DND-41 (cell line): ENCODE results near the gene LCNL1.

ENCODE experiments used
- ATAC-seq: fragments of 200-7000 bp; cut with Tn5 transposase; 3 replicates; pipeline ENCODE4 v1.9.1; 2021; ENCODE audit warnings: low read depth; ENCODE audit not compliant: insufficient read depth
- DNase-seq: peaks from one replicate; pipeline ENCODE4 v3.0.0-alpha.2; 2020
- H2AFZ ChIP-seq: 2 replicates; pipeline ENCODE4 v1.6.0; 2012; ENCODE audit warnings: low read depth, low read length
- H3K27ac ChIP-seq: 2 replicates; pipeline ENCODE4 v1.5.1; 2012; ENCODE audit warnings: low read length, inconsistent platforms
- H3K27me3 ChIP-seq: fragments of 200-600 bp; sonication (generic); 2 replicates; pipeline ENCODE4 v1.6.0; 2012; ENCODE audit warnings: low read length, mild to moderate bottlenecking, inconsistent platforms; ENCODE audit not compliant: insufficient read depth, poor library complexity
- H3K36me3 ChIP-seq: 2 replicates; pipeline ENCODE4 v1.5.1; 2012; ENCODE audit warnings: low read length, inconsistent platforms; ENCODE audit not compliant: insufficient read depth
- H3K4me1 ChIP-seq: 2 replicates; pipeline ENCODE4 v1.5.1; 2012; ENCODE audit warnings: mild to moderate bottlenecking, low read length; ENCODE audit not compliant: insufficient read depth
- H3K4me2 ChIP-seq: 2 replicates; pipeline ENCODE4 v1.6.0; 2012; ENCODE audit warnings: mild to moderate bottlenecking, moderate library complexity, low read length, inconsistent platforms; ENCODE audit not compliant: insufficient read depth
- H3K4me3 ChIP-seq, 2 experiments: fragments of 200-600 bp in 1 of 2; shearing (Covaris generic) in 1 of 2; 2 replicates each; pipeline ENCODE4 v1.5.1; 2012 to 2016; ENCODE audit warnings: inconsistent platforms in 2 of 2, low read length in 2 of 2, mild to moderate bottlenecking in 2 of 2, low read depth in 1 of 2, moderate library complexity in 1 of 2
- H3K79me2 ChIP-seq: 2 replicates; pipeline ENCODE4 v1.6.0; 2012; ENCODE audit warnings: low read length, inconsistent platforms; ENCODE audit not compliant: insufficient read depth
- H3K9ac ChIP-seq: 2 replicates; pipeline ENCODE4 v1.6.0; 2012; ENCODE audit warnings: low read depth, mild to moderate bottlenecking, inconsistent platforms, low read length, moderate library complexity
- H3K9me3 ChIP-seq: 2 replicates; pipeline ENCODE4 v1.5.1; 2012; ENCODE audit warnings: low read length, moderate library complexity, mild to moderate bottlenecking, inconsistent platforms; ENCODE audit not compliant: insufficient read depth, severe bottlenecking
- H4K20me1 ChIP-seq: 2 replicates; pipeline ENCODE4 v1.6.0; 2012; ENCODE audit warnings: low read length; ENCODE audit not compliant: insufficient read depth
- EZH2 ChIP-seq: IDR thresholded peaks from 3 replicates; pipeline ENCODE4 v1.6.1; 2012; ENCODE audit warnings: borderline replicate concordance, low read depth, mild to moderate bottlenecking, moderate library complexity, low read length, inconsistent platforms; ENCODE audit not compliant: severe bottlenecking
- TF ChIP-seq, protein P1 (sequence below): IDR thresholded peaks from 2 replicates; pipeline ENCODE4 v1.5.1; 2012; ENCODE audit warnings: borderline replicate concordance, low read length, moderate library complexity, mild to moderate bottlenecking; ENCODE audit not compliant: poor library complexity, severe bottlenecking; ENCODE audit errors: extremely low read depth

The LCNL1 gene

DNA sequence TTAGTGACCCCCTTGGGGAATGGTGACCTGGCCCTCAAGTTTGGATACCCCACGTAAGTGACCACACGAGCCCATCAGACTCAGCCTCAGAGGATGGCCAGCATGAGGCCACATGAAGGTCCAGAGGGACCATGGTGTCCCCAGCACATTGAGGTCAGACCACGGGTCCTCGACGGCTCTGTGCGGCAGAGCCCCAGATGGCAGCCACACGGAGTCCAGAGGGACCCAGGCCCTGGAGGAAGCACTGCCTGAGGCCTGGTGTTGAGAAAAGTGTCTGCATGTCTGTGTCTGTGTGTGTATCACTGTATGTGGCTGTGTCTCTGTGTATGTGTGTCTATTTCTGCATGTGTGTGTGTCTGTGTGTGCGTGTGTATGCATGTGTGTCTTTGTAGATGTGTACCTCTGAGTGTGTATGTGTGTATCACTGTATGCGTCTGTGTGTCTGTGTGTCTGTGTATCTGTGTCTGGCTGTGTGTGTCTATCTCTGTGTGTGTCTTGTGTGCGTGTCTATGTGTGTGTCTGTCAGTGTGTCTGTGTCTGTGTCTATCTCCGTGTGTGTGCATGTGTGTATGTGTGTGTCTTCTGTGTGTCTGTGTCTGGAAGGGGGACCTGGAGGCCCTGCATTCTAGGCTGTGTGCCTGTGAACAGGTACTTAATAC lies 992 bp downstream of the LCNL1 start:
- no peak for DNase-seq
- H3K79me2 ChIP-seq = no peaks in the 10 kb centered on the region
- H3K9ac ChIP-seq = no peak overlapping the region
- no peak overlapping the region for H3K4me2 ChIP-seq
- H3K9me3 ChIP-seq = no peaks in the 10 kb centered on the region
- no peak overlapping the region for H3K4me3 ChIP-seq
- no peaks in the 10 kb centered on the region for H4K20me1 ChIP-seq
- H3K27ac ChIP-seq = no peak overlapping the region
- no peaks in the 10 kb centered on the region for H3K27me3 ChIP-seq
- H3K4me1 ChIP-seq = no peaks in the 10 kb centered on the region
- H2AFZ ChIP-seq = no peak overlapping the region
- TF ChIP-seq, protein P1, sequence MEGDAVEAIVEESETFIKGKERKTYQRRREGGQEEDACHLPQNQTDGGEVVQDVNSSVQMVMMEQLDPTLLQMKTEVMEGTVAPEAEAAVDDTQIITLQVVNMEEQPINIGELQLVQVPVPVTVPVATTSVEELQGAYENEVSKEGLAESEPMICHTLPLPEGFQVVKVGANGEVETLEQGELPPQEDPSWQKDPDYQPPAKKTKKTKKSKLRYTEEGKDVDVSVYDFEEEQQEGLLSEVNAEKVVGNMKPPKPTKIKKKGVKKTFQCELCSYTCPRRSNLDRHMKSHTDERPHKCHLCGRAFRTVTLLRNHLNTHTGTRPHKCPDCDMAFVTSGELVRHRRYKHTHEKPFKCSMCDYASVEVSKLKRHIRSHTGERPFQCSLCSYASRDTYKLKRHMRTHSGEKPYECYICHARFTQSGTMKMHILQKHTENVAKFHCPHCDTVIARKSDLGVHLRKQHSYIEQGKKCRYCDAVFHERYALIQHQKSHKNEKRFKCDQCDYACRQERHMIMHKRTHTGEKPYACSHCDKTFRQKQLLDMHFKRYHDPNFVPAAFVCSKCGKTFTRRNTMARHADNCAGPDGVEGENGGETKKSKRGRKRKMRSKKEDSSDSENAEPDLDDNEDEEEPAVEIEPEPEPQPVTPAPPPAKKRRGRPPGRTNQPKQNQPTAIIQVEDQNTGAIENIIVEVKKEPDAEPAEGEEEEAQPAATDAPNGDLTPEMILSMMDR = no peak
- TF ChIP-seq EZH2 = no peak
- ATAC-seq = no peak
- H3K36me3 ChIP-seq = no peaks in the 10 kb centered on the region

DNA sequence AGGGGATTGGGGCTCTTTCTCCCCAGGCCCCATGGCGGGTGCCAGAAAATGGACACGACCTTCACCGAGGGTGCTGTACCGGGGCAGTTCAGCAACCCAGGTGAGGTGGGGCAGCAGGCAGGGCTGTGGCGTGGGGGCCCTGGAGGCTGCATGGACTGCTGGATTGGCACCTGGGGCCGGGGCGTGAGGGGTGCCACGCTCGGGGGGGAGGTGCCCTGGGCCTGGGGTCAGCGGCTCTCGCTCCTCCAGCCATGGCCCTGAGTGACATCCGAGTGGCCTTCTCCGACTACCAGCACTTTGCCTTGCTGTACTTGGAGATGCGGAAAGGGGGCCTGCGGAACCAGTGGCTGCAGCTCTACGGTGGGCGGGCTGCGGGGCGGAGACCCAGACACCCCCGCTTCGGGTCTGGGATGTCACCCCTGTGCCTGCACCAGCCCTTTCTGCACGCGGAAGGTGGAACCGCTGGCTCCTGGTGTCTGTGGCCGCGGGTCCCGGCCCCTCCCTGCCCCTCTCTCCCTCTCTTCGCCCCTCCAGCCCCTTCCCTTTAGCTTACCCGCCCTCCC lies 1.8 kb downstream of the LCNL1 start:
- ATAC-seq (no peak), DNase-seq (no peak)
- no peak overlapping the region for H3K4me3 ChIP-seq
- no peaks in the 10 kb centered on the region for H3K9me3 ChIP-seq
- no peaks in the 10 kb centered on the region for H4K20me1 ChIP-seq
- TF ChIP-seq, protein P1 = no peak
- TF ChIP-seq EZH2 = no peak
- H3K27ac ChIP-seq = no peak overlapping the region
- H3K4me2 ChIP-seq = no peak overlapping the region
- H3K4me1 ChIP-seq = no peaks in the 10 kb centered on the region
- H3K36me3 ChIP-seq = no peaks in the 10 kb centered on the region
- no peak overlapping the region for H3K9ac ChIP-seq
- H3K27me3 ChIP-seq = no peaks in the 10 kb centered on the region
- H2AFZ ChIP-seq = no peak overlapping the region
- no peaks in the 10 kb centered on the region for H3K79me2 ChIP-seq

DNA sequence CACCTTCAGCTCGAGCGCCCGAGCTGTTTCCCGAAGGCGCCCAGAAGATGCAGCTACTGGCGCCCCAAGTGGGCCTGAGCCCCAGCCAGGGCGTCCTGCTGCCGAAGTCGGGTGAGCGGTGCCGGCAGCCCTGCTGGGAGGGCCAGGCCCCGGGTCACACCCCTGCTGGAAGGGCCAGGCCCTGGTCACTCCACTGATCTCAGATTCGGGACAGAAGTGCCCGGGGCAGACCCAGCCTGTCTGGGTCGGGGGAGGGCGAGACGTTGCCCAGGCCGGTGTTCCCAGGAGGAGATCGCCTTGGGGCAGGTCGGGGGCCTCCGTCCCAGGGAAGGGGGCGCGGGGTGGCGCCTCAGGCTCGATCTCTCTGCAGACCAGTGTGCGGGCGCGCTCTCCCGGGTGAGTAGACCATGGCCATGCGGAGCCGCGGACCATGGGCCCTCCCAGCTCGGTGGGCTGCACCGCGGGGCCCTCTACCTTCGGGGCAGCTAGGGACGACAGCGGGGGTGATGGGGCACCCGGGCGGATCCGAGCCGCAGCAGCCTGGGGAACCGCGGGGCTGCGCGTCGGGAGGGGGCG lies 2.3 kb downstream of the LCNL1 start:
- no peaks in the 10 kb centered on the region for H3K27me3 ChIP-seq
- DNase-seq (no peak), ATAC-seq (no peak)
- no peaks in the 10 kb centered on the region for H3K4me1 ChIP-seq
- no peak overlapping the region for H3K27ac ChIP-seq
- no peaks in the 10 kb centered on the region for H3K36me3 ChIP-seq
- H3K9me3 ChIP-seq = no peaks in the 10 kb centered on the region
- H4K20me1 ChIP-seq = no peaks in the 10 kb centered on the region
- no peaks in the 10 kb centered on the region for H3K79me2 ChIP-seq
- no peak overlapping the region for H3K4me3 ChIP-seq
- TF ChIP-seq, protein P1 = no peak
- TF ChIP-seq EZH2 = no peak
- H3K9ac ChIP-seq = no peak overlapping the region
- no peak overlapping the region for H2AFZ ChIP-seq
- H3K4me2 ChIP-seq = no peak overlapping the region
